Measurements from ENCODE around the gene SORBS1. TPM values are rescaled to one million over a fixed set of nuclear protein-coding genes. Genes with fewer than 3 reads are reported as not detected.

Gene SORBS1
- total and polyA plus RNA-seq, 9 of the 15 experiments (the other 6 are each of a cell fraction or from before 2014, with no cell fraction given), result 2.0 to 13.3 (median 6.5) TPM

DNA sequence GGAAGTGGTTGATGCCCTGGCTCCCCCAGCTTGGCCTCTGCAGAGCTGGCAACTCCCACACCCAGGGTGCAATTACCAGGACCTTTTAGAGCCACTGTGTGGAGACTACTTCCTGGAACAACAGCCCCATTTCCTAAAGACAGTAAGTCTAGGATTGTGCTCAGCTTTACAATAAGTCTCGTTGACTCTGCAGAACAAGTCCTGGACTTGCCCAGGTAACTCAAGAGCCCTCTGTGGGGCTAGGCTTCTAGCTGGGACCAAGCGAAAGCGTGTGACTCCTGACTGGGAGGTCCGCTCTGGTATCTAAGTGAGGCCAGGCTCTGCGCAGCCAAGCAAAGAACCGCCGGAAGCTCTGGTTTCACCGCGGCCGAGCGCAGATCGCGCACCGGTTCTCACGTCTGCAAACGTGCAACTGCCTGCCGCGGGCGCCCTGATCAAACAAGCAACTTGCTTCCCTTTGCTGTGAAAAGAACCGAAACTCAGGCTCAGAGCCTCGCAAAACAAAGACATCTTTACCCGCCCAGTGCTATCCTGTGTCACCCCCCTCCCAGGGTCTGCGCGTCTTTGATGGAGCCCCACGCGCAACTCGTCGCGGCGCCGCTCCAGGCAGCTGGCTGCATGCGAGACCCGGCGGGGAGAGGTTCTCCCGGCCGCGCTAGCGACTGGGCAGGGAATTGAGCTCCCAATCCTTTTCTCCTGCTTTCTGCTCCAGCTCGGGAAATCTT lies 266.0 kb downstream of the SORBS1 start (continued):
- TF ChIP-seq LCOR (CRISPR knock-in tag; IDR thresholded peaks at IDR 0.05), result 0 out of 2 replicates have a peak, but pooled peaks have one; percentile 31
- TF ChIP-seq NR4A1 (CRISPR knock-in tag; IDR thresholded peaks at IDR 0.05), result no peak
- no peak; the same call in 1 of the 2 replicates for TF ChIP-seq NR4A1 (tag; IDR thresholded peaks at IDR 0.05)
- 0 out of 2 replicates have a peak, but pooled peaks have one; percentile 29 for TF ChIP-seq CREM (IDR thresholded peaks at IDR 0.05; ENCODE audit: low read depth)
- peak; percentile 38; the same call in 1 of the 2 replicates for TF ChIP-seq CBFB (CRISPR knock-in tag; IDR thresholded peaks at IDR 0.05)
- TF ChIP-seq ZBTB9 (CRISPR knock-in tag; IDR thresholded peaks at IDR 0.05), result 0 out of 2 replicates have a peak, but pooled peaks have one; percentile 38
- TF ChIP-seq NFRKB (IDR thresholded peaks at IDR 0.05; ENCODE audit: low read depth), result no peak
- TF ChIP-seq MAZ (CRISPR knock-in tag; conservative IDR thresholded peaks at IDR 0.05 in 1 of 2, IDR thresholded peaks at IDR 0.05 in 1 of 2), result 0 out of 4 replicates have a peak, but pooled peaks of 1 of the 2 experiments have one; percentile 8
- TF ChIP-seq HIVEP1 (CRISPR knock-in tag; IDR thresholded peaks at IDR 0.05), result 0 out of 2 replicates have a peak, but pooled peaks have one; percentile 11
- peak; percentile 66 for TF ChIP-seq POLR2A (conservative IDR thresholded peaks at IDR 0.05)
- TF ChIP-seq ZBTB17 (CRISPR knock-in tag; IDR thresholded peaks at IDR 0.05), result peak; percentile 85
- peak; percentile 77; the same call in 1 of the 2 replicates for TF ChIP-seq ZBTB33 (CRISPR knock-in tag; IDR thresholded peaks at IDR 0.05)
- TF ChIP-seq NCOA4 (IDR thresholded peaks at IDR 0.05; ENCODE audit: partially characterized antibody), result no peak
- peak; percentile 45; the same call in 1 of the 2 replicates for TF ChIP-seq ZFX (CRISPR knock-in tag; IDR thresholded peaks at IDR 0.05)
- TF ChIP-seq GMEB1 (CRISPR knock-in tag; IDR thresholded peaks at IDR 0.05), result 0 out of 2 replicates have a peak, but pooled peaks have one; percentile 22
- TF ChIP-seq GTF2E2 (tag; IDR thresholded peaks at IDR 0.05), result peak; percentile 25; the same call in 1 of the 2 replicates
- peak; percentile 29; the same call in 1 of the 2 replicates for TF ChIP-seq DMBX1 (CRISPR knock-in tag; IDR thresholded peaks at IDR 0.05; ENCODE audit: borderline replicate concordance)
- TF ChIP-seq HNRNPLL (IDR thresholded peaks at IDR 0.05; ENCODE audit: low read depth, low read length, poor library complexity, severe bottlenecking), result peak; percentile 98
- TF ChIP-seq, protein P1, sequence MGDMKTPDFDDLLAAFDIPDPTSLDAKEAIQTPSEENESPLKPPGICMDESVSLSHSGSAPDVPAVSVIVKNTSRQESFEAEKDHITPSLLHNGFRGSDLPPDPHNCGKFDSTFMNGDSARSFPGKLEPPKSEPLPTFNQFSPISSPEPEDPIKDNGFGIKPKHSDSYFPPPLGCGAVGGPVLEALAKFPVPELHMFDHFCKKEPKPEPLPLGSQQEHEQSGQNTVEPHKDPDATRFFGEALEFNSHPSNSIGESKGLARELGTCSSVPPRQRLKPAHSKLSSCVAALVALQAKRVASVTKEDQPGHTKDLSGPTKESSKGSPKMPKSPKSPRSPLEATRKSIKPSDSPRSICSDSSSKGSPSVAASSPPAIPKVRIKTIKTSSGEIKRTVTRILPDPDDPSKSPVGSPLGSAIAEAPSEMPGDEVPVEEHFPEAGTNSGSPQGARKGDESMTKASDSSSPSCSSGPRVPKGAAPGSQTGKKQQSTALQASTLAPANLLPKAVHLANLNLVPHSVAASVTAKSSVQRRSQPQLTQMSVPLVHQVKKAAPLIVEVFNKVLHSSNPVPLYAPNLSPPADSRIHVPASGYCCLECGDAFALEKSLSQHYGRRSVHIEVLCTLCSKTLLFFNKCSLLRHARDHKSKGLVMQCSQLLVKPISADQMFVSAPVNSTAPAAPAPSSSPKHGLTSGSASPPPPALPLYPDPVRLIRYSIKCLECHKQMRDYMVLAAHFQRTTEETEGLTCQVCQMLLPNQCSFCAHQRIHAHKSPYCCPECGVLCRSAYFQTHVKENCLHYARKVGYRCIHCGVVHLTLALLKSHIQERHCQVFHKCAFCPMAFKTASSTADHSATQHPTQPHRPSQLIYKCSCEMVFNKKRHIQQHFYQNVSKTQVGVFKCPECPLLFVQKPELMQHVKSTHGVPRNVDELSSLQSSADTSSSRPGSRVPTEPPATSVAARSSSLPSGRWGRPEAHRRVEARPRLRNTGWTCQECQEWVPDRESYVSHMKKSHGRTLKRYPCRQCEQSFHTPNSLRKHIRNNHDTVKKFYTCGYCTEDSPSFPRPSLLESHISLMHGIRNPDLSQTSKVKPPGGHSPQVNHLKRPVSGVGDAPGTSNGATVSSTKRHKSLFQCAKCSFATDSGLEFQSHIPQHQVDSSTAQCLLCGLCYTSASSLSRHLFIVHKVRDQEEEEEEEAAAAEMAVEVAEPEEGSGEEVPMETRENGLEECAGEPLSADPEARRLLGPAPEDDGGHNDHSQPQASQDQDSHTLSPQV (IDR thresholded peaks at IDR 0.05), result peak; percentile 85
